ENCODE measurements around the gene PATJ.

DNA sequence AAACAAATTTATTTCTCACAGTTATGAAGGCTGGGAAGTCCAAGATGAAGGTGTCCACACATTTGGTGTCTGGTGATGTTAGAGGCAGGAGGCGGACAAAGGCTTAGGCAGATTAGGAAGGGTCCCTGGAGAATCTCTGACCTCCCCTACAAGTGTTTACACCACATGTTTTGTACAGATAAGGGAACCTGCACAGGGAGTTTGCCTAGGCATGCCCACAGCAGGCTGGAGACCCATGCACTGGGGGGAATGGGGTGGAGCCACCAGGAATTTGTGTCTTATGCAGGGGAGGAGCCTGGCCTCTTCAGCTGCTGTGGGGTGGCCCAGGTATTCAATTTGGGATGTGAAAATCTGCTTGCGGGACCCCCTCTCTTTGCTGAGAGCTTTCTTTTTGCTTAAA is 131.3 kb downstream of the PATJ start:
- TF ChIP-seq, protein P1, sequence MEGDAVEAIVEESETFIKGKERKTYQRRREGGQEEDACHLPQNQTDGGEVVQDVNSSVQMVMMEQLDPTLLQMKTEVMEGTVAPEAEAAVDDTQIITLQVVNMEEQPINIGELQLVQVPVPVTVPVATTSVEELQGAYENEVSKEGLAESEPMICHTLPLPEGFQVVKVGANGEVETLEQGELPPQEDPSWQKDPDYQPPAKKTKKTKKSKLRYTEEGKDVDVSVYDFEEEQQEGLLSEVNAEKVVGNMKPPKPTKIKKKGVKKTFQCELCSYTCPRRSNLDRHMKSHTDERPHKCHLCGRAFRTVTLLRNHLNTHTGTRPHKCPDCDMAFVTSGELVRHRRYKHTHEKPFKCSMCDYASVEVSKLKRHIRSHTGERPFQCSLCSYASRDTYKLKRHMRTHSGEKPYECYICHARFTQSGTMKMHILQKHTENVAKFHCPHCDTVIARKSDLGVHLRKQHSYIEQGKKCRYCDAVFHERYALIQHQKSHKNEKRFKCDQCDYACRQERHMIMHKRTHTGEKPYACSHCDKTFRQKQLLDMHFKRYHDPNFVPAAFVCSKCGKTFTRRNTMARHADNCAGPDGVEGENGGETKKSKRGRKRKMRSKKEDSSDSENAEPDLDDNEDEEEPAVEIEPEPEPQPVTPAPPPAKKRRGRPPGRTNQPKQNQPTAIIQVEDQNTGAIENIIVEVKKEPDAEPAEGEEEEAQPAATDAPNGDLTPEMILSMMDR (IDR thresholded peaks at IDR 0.05), result no peak
- no peak for TF ChIP-seq POLR2A (IDR thresholded peaks at IDR 0.05)
